Esophagus (tissue), 2 donors: Measurements from ENCODE around the gene INTS2. TPM values are rescaled to one million over a fixed set of nuclear protein-coding genes. Genes with fewer than 3 reads are reported as not detected.
"Not testable (repeated sequence)": the region's sequence is repeated elsewhere in the genome, so short reads cannot be mapped to it uniquely, and the experiment has no call there.

ENCODE experiments used
- H3K27ac ChIP-seq, 2 donors: one replicate each; pipeline ENCODE4 v1.5.1; 2013; ENCODE audit warnings: low read depth in 2 of 2, mild to moderate bottlenecking in 2 of 2, inconsistent platforms in 1 of 2, low read length in 1 of 2, moderate library complexity in 1 of 2
- H3K27me3 ChIP-seq, 2 donors: one replicate each; pipeline ENCODE4 v1.6.1; 2013; ENCODE audit warnings: low read length in 2 of 2, control low read depth in 1 of 2, mild to moderate bottlenecking in 1 of 2; ENCODE audit not compliant: insufficient read depth in 2 of 2, control insufficient read depth in 1 of 2
- H3K36me3 ChIP-seq, 2 donors: one replicate each; pipeline ENCODE4 v1.6.1; 2013; ENCODE audit warnings: low read length in 1 of 2; ENCODE audit not compliant: control insufficient read depth in 2 of 2, insufficient read depth in 2 of 2
- H3K4me1 ChIP-seq, 2 donors: one replicate each; pipeline ENCODE4 v1.6.1; 2013; ENCODE audit warnings: low read length in 1 of 2; ENCODE audit not compliant: control insufficient read depth in 2 of 2, insufficient read depth in 2 of 2
- H3K4me3 ChIP-seq, 2 donors: one replicate each; pipeline ENCODE4 v1.5.1; 2013; ENCODE audit warnings: low read length in 2 of 2, mild to moderate bottlenecking in 2 of 2, low read depth in 1 of 2, moderate library complexity in 1 of 2
- H3K9me3 ChIP-seq, 2 donors: one replicate each; pipeline ENCODE4 v1.6.1; 2013; ENCODE audit warnings: mild to moderate bottlenecking in 2 of 2, low read depth in 1 of 2, low read length in 1 of 2, moderate library complexity in 1 of 2; ENCODE audit not compliant: control insufficient read depth in 2 of 2, insufficient read depth in 1 of 2
- WGBS, 2 donors: extraction: QIAGEN DNeasy Blood & Tissue Kit; methylation state at CpG; one replicate each; pipeline ENCODE4 v1.1.7; 2013; 5-methylcytosine and 5-hydroxymethylcytosine counted together
- polyA plus RNA-seq, 2 donors: library from polyadenylated mRNA; stranded (reverse); fragments of 200-250 nt; gene quantifications; one replicate each; pipeline ENCODE4 v1.2.3, GENCODE V29; 2013
- donor health status: healthy with polysubstance abuse.
- donor health status: Bipolar disorder and iron deficiency.

Gene INTS2
- polyA plus RNA-seq, 2 donors = 2.1 to 2.3 TPM

- not testable (repeated sequence) for H3K27me3 ChIP-seq, H3K9me3 ChIP-seq, H3K4me3 ChIP-seq, H3K27ac ChIP-seq, H3K4me1 ChIP-seq, H3K36me3 ChIP-seq
- 91 to 94% methylated on average over 10 of the region's 10 CpGs for WGBS, 2 donors
Observed at GRCh38 chr17:61860397-61860796, 67.4 kb downstream of the INTS2 start.

GRCh38 chr17:61856035-61856434, 71.7 kb downstream of the INTS2 start:
- H3K4me1 ChIP-seq = no peaks in the 10 kb centered on the region

GRCh38 chr17:61852857-61853256, 74.9 kb downstream of the INTS2 start:
- Histone ChIP-seq H3K4me1 (no peaks in the 10 kb centered on the region), H3K27me3 (no peaks in the 10 kb centered on the region), H3K27ac (no peak overlapping the region), H3K4me3 (no peak overlapping the region), H3K36me3 (no peaks in the 10 kb centered on the region), H3K9me3 (no peaks in the 10 kb centered on the region)
- 97 to 100% methylated on average over 2 of the region's 2 CpGs for WGBS, 2 donors

More at GRCh38 chr17:61856035-61856434, 71.7 kb downstream of the INTS2 start:
- Histone ChIP-seq H3K36me3 (no peaks in the 10 kb centered on the region), H3K4me3 (no peak overlapping the region), H3K27ac (no peak overlapping the region), H3K9me3 (no peaks in the 10 kb centered on the region), H3K27me3 (no peaks in the 10 kb centered on the region)
- WGBS, 2 donors = 95 to 99% methylated on average over 1 of the region's 1 CpG

GRCh38 chr17:61849674-61850073, 78.1 kb downstream of the INTS2 start:
- Histone ChIP-seq H3K4me1 (no peaks in the 10 kb centered on the region), H3K4me3 (no peak overlapping the region), H3K36me3 (no peaks in the 10 kb centered on the region), H3K9me3 (no peaks in the 10 kb centered on the region), H3K27me3 (no peaks in the 10 kb centered on the region), H3K27ac (no peak overlapping the region)

- Histone ChIP-seq H3K36me3 (no peaks in the 10 kb centered on the region), H3K9me3 (no peaks in the 10 kb centered on the region), H3K27ac (no peak overlapping the region), H3K4me1 (no peaks in the 10 kb centered on the region), H3K27me3 (no peaks in the 10 kb centered on the region), H3K4me3 (no peak overlapping the region)
- 76 to 89% methylated on average over 2 of the region's 2 CpGs for WGBS, 2 donors
Observed at GRCh38 chr17:61848896-61849295, 78.9 kb downstream of the INTS2 start.

GRCh38 chr17:61848247-61848646, 79.5 kb downstream of the INTS2 start:
- H3K27me3 ChIP-seq = no peaks in the 10 kb centered on the region
- H3K4me3 ChIP-seq = no peak overlapping the region
- no peaks in the 10 kb centered on the region for H3K9me3 ChIP-seq
- 95 to 98% methylated on average over 2 of the region's 2 CpGs for WGBS, 2 donors
- no peaks in the 10 kb centered on the region for H3K4me1 ChIP-seq
- H3K36me3 ChIP-seq = no peaks in the 10 kb centered on the region
- no peak overlapping the region for H3K27ac ChIP-seq

GRCh38 chr17:61847659-61848058, 80.1 kb downstream of the INTS2 start:
- WGBS, 2 donors = 96 to 98% methylated on average over 3 of the region's 3 CpGs
- no peaks in the 10 kb centered on the region for H3K9me3 ChIP-seq

GRCh38 chr17:61846761-61847375, 80.9 kb downstream of the INTS2 start:
- 87 to 94% methylated on average over 3 of the region's 3 CpGs for WGBS, 2 donors

More at GRCh38 chr17:61847659-61848058, 80.1 kb downstream of the INTS2 start:
- no peaks in the 10 kb centered on the region for H3K27me3 ChIP-seq
- H3K36me3 ChIP-seq = no peaks in the 10 kb centered on the region
- no peak overlapping the region for H3K4me3 ChIP-seq
- no peaks in the 10 kb centered on the region for H3K4me1 ChIP-seq
- H3K27ac ChIP-seq = no peak overlapping the region

GRCh38 chr17:61846088-61846487, 81.7 kb downstream of the INTS2 start:
- H3K27me3 ChIP-seq = no peaks in the 10 kb centered on the region
- H3K36me3 ChIP-seq = no peaks in the 10 kb centered on the region
- H3K27ac ChIP-seq = no peak overlapping the region
- H3K4me3 ChIP-seq = no peak overlapping the region
- WGBS, 2 donors = 97% methylated on average over 8 of the region's 8 CpGs
- H3K9me3 ChIP-seq = no peaks in the 10 kb centered on the region
- H3K4me1 ChIP-seq = no peaks in the 10 kb centered on the region

More at GRCh38 chr17:61846761-61847375, 80.9 kb downstream of the INTS2 start:
- Histone ChIP-seq H3K36me3 (no peaks in the 10 kb centered on the region), H3K9me3 (no peaks in the 10 kb centered on the region), H3K4me3 (no peak overlapping the region), H3K27ac (no peak overlapping the region), H3K27me3 (no peaks in the 10 kb centered on the region), H3K4me1 (no peaks in the 10 kb centered on the region)

- 98 to 100% methylated on average over 1 of the region's 1 CpG for WGBS, 2 donors
Observed at GRCh38 chr17:61843435-61843834, 84.3 kb downstream of the INTS2 start.

More at GRCh38 chr17:61843435-61843834, 84.3 kb downstream of the INTS2 start:
- H3K4me1 ChIP-seq = no peaks in the 10 kb centered on the region
- no peaks in the 10 kb centered on the region for H3K9me3 ChIP-seq
- no peaks in the 10 kb centered on the region for H3K27me3 ChIP-seq
- H3K4me3 ChIP-seq = no peak overlapping the region
- no peak overlapping the region for H3K27ac ChIP-seq
- no peaks in the 10 kb centered on the region for H3K36me3 ChIP-seq
